GM18498 (cell line): Measurements from ENCODE around the gene TNFRSF13B.

Experiments used
- ATAC-seq: cut with Tn5 transposase; IDR thresholded peaks from one replicate; pipeline ENCODE4 v1.9.1; 2021; ENCODE audit warnings: mild to moderate bottlenecking, moderate library complexity; ENCODE audit not compliant: unreplicated experiment

TNFRSF13B gene

GRCh38 chr17:16939606-16940115 lies 32.3 kb downstream of the TNFRSF13B start:
- ATAC-seq: no peak

GRCh38 chr17:16939208-16939576 lies 32.7 kb downstream of the TNFRSF13B start:
- ATAC-seq: no peak

- no peak for ATAC-seq
Measured at GRCh38 chr17:16938496-16939207, 33.3 kb downstream of the TNFRSF13B start.

GRCh38 chr17:16938031-16938430 lies 33.9 kb downstream of the TNFRSF13B start:
- ATAC-seq: no peak

GRCh38 chr17:16937431-16937830 lies 34.5 kb downstream of the TNFRSF13B start:
- ATAC-seq: no peak

GRCh38 chr17:16936536-16937310 lies 35.2 kb downstream of the TNFRSF13B start:
- ATAC-seq: no peak

- ATAC-seq: no peak
Measured at GRCh38 chr17:16935786-16936185, 36.1 kb downstream of the TNFRSF13B start.

- ATAC-seq: no peak
Measured at GRCh38 chr17:16935241-16935663, 36.7 kb downstream of the TNFRSF13B start.

GRCh38 chr17:16934836-16935235 lies 37.1 kb downstream of the TNFRSF13B start:
- no peak for ATAC-seq

- ATAC-seq: no peak
Measured at GRCh38 chr17:16934133-16934795, 37.7 kb downstream of the TNFRSF13B start.

GRCh38 chr17:16933317-16934132 lies 38.4 kb downstream of the TNFRSF13B start:
- no peak for ATAC-seq

- no peak for ATAC-seq
Measured at GRCh38 chr17:16932611-16933010, 39.3 kb downstream of the TNFRSF13B start.

GRCh38 chr17:16932156-16932555 lies 39.8 kb downstream of the TNFRSF13B start:
- no peak for ATAC-seq

- no peak for ATAC-seq
Measured at GRCh38 chr17:16931318-16932060, 40.4 kb downstream of the TNFRSF13B start.

GRCh38 chr17:16930571-16931317 lies 41.2 kb downstream of the TNFRSF13B start:
- no peak for ATAC-seq

GRCh38 chr17:16929757-16930520 lies 42.0 kb downstream of the TNFRSF13B start:
- no peak for ATAC-seq

- ATAC-seq: no peak
Measured at GRCh38 chr17:16929035-16929680, 42.8 kb downstream of the TNFRSF13B start.

- no peak for ATAC-seq
Measured at GRCh38 chr17:16928406-16929034, 43.4 kb downstream of the TNFRSF13B start.
